A549 (cell line): Measurements from ENCODE around the gene GALNT14. TPM values are rescaled to one million over a fixed set of nuclear protein-coding genes. Genes with fewer than 3 reads are reported as not detected.

Experiments
- ATAC-seq, 2 experiments: fragments of 200-7000 bp in 1 of 2; fragments of >200 bp in 1 of 2; cut with Nextera tagmentation in 1 of 2; cut with Tn5 transposase in 1 of 2; 3 replicates each; pipeline versions ENCODE4 v1.8.0 to v1.9.1; 2018 to 2020; ENCODE audit warnings: mild to moderate bottlenecking in 1 of 2, moderate library complexity in 1 of 2
- CTCF ChIA-PET: fragments of 300-600 bp; sonication (Branson Sonifier 250); formaldehyde crosslinking; extraction: SDS; loops from one replicate; lab custom pipeline; 2021; ENCODE audit warnings: antibody characterized with exemption, inconsistent platforms; lab: Yijun Ruan, JAX
- POLR2A ChIA-PET: fragments of 350-600 bp; formaldehyde crosslinking; extraction: SDS; loops from one replicate; lab custom pipeline; 2021; ENCODE audit warnings: antibody characterized with exemption, inconsistent platforms; lab: Yijun Ruan, JAX
- DNase-seq, 2 experiments: peaks; one replicate each; pipeline versions ENCODE4 v3.0.0 to v3.0.0-alpha.2; 2011 to 2016; ENCODE audit warnings: low read depth in 1 of 2, low spot score in 1 of 2
- FAIRE-seq: peaks from 2 replicates; lab custom pipeline; 2011; peaks lifted over from hg19 to GRCh38; lab: Jason Lieb, UNC
- H3K27ac ChIP-seq, 2 experiments: fragments of >200 bp; sonication (Bioruptor Twin); formaldehyde crosslinking; 3 replicates each; pipeline ENCODE4 v1.5.1; 2016 to 2017
- H3K4me1 ChIP-seq: fragments of >200 bp; sonication (Bioruptor Twin); formaldehyde crosslinking; 3 replicates; pipeline ENCODE4 v1.6.1; 2016
- H3K4me2 ChIP-seq: fragments of >200 bp; sonication (Bioruptor Twin); formaldehyde crosslinking; 3 replicates; pipeline ENCODE4 v1.6.1; 2016
- H3K4me3 ChIP-seq: fragments of >200 bp; sonication (Bioruptor Twin); formaldehyde crosslinking; 3 replicates; pipeline ENCODE4 v1.5.1; 2016
- H3K9me3 ChIP-seq: fragments of >200 bp; sonication (Bioruptor Twin); formaldehyde crosslinking; 3 replicates; pipeline ENCODE4 v1.6.1; 2016
- CBX2 ChIP-seq: fragments of 200-600 bp; sonication (generic); IDR thresholded peaks from 2 replicates; pipeline ENCODE4 v1.6.1; 2016; ENCODE audit warnings: low read depth, mild to moderate bottlenecking, borderline replicate concordance
- EP300 ChIP-seq, 2 experiments: fragments of >200 bp; sonication (Bioruptor Twin); formaldehyde crosslinking; IDR thresholded peaks; 2 replicates in 1 of 2; 3 replicates in 1 of 2; pipeline ENCODE4 v1.6.1; 2016 to 2017
- ESRRA ChIP-seq: fragments of 150-350 bp; IDR thresholded peaks from 2 replicates; pipeline ENCODE4 v1.6.1; 2014; ENCODE audit warnings: mild to moderate bottlenecking, low read length, borderline replicate concordance
- FOSB ChIP-seq: fragments of 250-450 bp; sonication (Bioruptor Pico); IDR thresholded peaks from 2 replicates; pipeline ENCODE4 v1.5.0; 2020; ENCODE audit warnings: mild to moderate bottlenecking, moderate library complexity
- FOXS1 ChIP-seq: fragments of 250-450 bp; sonication (Bioruptor Pico); IDR thresholded peaks from 2 replicates; pipeline ENCODE4 v1.5.0; 2020; ENCODE audit warnings: mild to moderate bottlenecking, moderate library complexity
- HDAC2 ChIP-seq: fragments of 200-600 bp; sonication (generic); IDR thresholded peaks from 2 replicates; pipeline ENCODE4 v1.6.1; 2016
- HEYL ChIP-seq: fragments of 250-450 bp; sonication (Bioruptor Pico); IDR thresholded peaks from 2 replicates; pipeline ENCODE4 v1.8.0; 2021; ENCODE audit warnings: mild to moderate bottlenecking, moderate library complexity
- JUN ChIP-seq, 2 experiments: fragments of >200 bp; sonication (Bioruptor Twin); formaldehyde crosslinking; IDR thresholded peaks; 2 replicates in 1 of 2; 3 replicates in 1 of 2; pipeline ENCODE4 v1.6.1; 2016 to 2017
- KDM1A ChIP-seq: fragments of 200-600 bp; sonication (generic); IDR thresholded peaks from 2 replicates; pipeline ENCODE4 v1.6.1; 2016; ENCODE audit warnings: low read depth, mild to moderate bottlenecking
- MAFK ChIP-seq: fragments of 450-650 bp; IDR thresholded peaks from 2 replicates; pipeline ENCODE4 v1.6.1; 2014; ENCODE audit not compliant: partially characterized antibody
- MAZ ChIP-seq: fragments of 150-350 bp; IDR thresholded peaks from 2 replicates; pipeline ENCODE4 v1.6.1; 2014; ENCODE audit warnings: antibody characterized with exemption, low read depth, low read length, borderline replicate concordance
- MYC ChIP-seq: IDR thresholded peaks from 2 replicates; pipeline ENCODE4 v1.6.1; 2012; ENCODE audit warnings: mild to moderate bottlenecking, inconsistent platforms, low read length, improper control_type of control experiment, borderline replicate concordance
- NFE2L2 ChIP-seq: fragments of 150-350 bp; conservative IDR thresholded peaks from 2 replicates; pipeline ENCODE4 v1.6.1; 2014; ENCODE audit warnings: low read length
- NR3C1 ChIP-seq: fragments of >200 bp; sonication (Bioruptor Twin); formaldehyde crosslinking; IDR thresholded peaks from 3 replicates; pipeline ENCODE4 v1.6.1; 2017
- POLR2A ChIP-seq: IDR thresholded peaks from 2 replicates; pipeline ENCODE4 v1.6.1; 2012; ENCODE audit warnings: mild to moderate bottlenecking, low read length
- RAD21 ChIP-seq, 2 experiments: fragments of >200 bp in 1 of 2; sonication (Bioruptor Twin) in 1 of 2; formaldehyde crosslinking in 1 of 2; IDR thresholded peaks in 1 of 2; conservative IDR thresholded peaks in 1 of 2; 2 replicates in 1 of 2; 3 replicates in 1 of 2; pipeline ENCODE4 v1.6.1; 2012 to 2018; ENCODE audit warnings: inconsistent platforms in 1 of 2
- RCOR1 ChIP-seq: fragments of 150-350 bp; IDR thresholded peaks from 2 replicates; pipeline ENCODE4 v1.6.1; 2014; ENCODE audit warnings: antibody characterized with exemption, low read length, low read depth
- RFX5 ChIP-seq: fragments of 450-650 bp; IDR thresholded peaks from 2 replicates; pipeline ENCODE4 v1.7.1; 2014; ENCODE audit warnings: antibody characterized with exemption, mild to moderate bottlenecking, moderate library complexity
- ZC3H11A ChIP-seq: fragments of 450-650 bp; IDR thresholded peaks from 2 replicates; pipeline ENCODE4 v1.6.1; 2014; ENCODE audit warnings: antibody characterized with exemption, mild to moderate bottlenecking
- ZNF302 ChIP-seq: fragments of 250-450 bp; sonication (Bioruptor Pico); IDR thresholded peaks from 2 replicates; pipeline ENCODE4 v1.9.0; 2021; ENCODE audit warnings: inconsistent platforms, mild to moderate bottlenecking, moderate library complexity
- WGBS: methylation state at CpG from one replicate; pipeline ENCODE4 v1.1.6; 2017; ENCODE audit errors: missing lambda C conversion rate; 5-methylcytosine and 5-hydroxymethylcytosine counted together
- polyA plus RNA-seq, 4 experiments: library from polyadenylated mRNA; depleted of rRNA in 3 of 4; stranded (reverse); fragments of >200 nt; fragmentation: RNase III in 1 of 4; extraction: RNeasy Plus Mini Kit Qiagen cat#74134 plus additional on column Dnase treatment in 1 of 4; gene quantifications; 2 replicates in 3 of 4; 3 replicates in 1 of 4; pipeline ENCODE4 v1.2.3, GENCODE V29; 2011 to 2017
- TF ChIP-seq, protein P1 (sequence below): IDR thresholded peaks from 2 replicates; pipeline ENCODE4 v1.6.1; 2012
- TF ChIP-seq, protein P2 (sequence below): fragments of 250-450 bp; sonication (Bioruptor Pico); IDR thresholded peaks from 2 replicates; pipeline ENCODE4 v1.5.0; 2021; ENCODE audit warnings: mild to moderate bottlenecking, moderate library complexity, borderline replicate concordance

Gene GALNT14
- polyA plus RNA-seq, 2 of the 4 experiments (the other 2 are of a cell fraction), result 34.4 to 38.3 TPM

DNA sequence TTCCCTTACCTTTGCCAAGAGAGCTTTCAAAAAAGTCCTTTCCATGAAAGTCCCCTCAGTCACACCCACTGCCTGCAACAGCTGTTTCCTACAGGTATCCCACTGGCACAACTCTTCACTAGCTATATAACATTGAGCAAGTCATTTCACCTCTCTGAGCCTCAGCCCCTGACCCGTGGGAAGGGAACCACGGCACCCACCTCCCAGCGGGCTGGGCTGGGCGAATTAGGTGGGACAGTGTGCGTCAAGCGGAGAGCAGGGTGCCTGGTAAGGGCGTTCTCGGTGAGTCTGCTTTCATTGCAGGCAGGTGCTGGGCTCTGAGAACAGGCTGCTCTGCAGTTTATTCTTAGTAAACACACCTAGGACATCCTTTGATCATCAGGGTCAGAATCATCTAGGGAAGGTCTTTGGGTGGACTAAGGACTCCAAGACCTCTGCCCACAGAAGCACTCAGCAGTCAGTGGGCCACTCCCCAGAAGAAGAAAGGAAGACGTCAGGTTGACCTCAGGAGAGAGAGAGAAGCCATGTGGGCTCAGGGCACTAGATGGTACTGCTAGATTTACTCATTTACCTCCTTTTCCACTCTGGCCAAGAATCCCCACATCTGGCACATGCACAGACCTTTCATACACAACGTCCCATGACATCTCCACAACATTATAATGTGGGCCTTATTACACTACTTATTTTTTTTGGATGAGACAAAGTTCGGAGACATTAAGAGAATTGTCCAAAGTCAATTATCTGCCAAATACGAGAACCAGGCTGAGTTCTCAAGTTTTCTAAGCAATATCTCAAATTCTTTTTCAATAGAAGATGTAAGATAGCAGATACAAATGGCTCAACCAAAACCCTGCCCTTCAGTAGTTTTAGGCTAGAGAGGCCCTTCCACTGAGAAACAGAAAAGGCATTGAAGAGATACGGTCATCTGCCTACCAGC, 79.9 kb downstream of the GALNT14 start:
- no peak for FAIRE-seq
- DNase-seq, result no peak
- H3K4me1 ChIP-seq, result no peaks in the 10 kb centered on the region
- H3K4me3 ChIP-seq, result no peak overlapping the region
- no peak overlapping the region for H3K27ac ChIP-seq
- TF ChIP-seq ZNF302 (CRISPR knock-in tag) (no peak), ESRRA (no peak), HDAC2 (no peak), MAFK (no peak), FOSB (CRISPR knock-in tag) (no peak), JUN (IDR thresholded peaks at IDR 0.05) (no peak), CBX2 (no peak)
- TF ChIP-seq, protein P1, sequence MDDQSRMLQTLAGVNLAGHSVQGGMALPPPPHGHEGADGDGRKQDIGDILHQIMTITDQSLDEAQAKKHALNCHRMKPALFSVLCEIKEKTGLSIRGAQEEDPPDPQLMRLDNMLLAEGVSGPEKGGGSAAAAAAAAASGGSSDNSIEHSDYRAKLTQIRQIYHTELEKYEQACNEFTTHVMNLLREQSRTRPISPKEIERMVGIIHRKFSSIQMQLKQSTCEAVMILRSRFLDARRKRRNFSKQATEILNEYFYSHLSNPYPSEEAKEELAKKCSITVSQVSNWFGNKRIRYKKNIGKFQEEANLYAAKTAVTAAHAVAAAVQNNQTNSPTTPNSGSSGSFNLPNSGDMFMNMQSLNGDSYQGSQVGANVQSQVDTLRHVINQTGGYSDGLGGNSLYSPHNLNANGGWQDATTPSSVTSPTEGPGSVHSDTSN, result no peak
- H3K9me3 ChIP-seq, result no peaks in the 10 kb centered on the region
- ChIA-PET POLR2A (no interaction called here), CTCF (interaction anchor here (0.6 to 1.3 kb wide), 3 partner anchors 11 to 1375 kb away, joined by 3 to 4 read pairs (median 3); no protein-coding TSS in a partner anchor)
- H3K4me2 ChIP-seq, result no peak overlapping the region
- 75% methylated on average over 13 of the region's 13 CpGs for WGBS
- ATAC-seq, result 0 out of 6 replicates have a peak, but pooled peaks of 1 of the 2 experiments have one; percentile 19

DNA sequence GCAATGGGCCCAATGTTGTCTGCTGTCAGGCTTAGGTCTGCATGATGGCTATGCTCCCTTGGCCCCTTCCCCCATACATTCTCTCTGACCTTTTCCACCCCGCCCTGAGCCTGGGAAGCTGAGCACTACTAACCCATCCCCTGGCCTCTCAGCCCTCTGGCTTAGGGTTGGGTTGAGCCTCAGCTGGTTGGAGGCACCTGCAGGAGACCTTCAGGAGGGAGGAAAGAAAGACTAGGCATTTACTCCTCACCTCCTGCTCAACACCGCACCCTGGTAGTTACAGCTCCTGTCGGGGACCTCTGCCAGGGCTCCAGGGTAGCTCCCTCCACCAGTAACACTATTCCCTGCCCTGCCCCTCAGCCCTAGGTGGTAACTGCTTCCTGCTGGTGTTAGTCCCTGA, 80.5 kb downstream of the GALNT14 start:
- CTCF ChIA-PET, result interaction anchor here (1.1 to 1.3 kb wide), 2 partner anchors 10 to 25 kb away, joined by 3 to 4 read pairs; no protein-coding TSS in a partner anchor
- no peak overlapping the region for H3K4me3 ChIP-seq
- no peaks in the 10 kb centered on the region for H3K4me1 ChIP-seq
- no peak for FAIRE-seq
- H3K27ac ChIP-seq, result no peak overlapping the region
- ATAC-seq, result peak in 1 of 2 experiments; percentile 30; a peak in 2 of 6 replicates
- H3K4me2 ChIP-seq, result no peak overlapping the region
- POLR2A ChIA-PET, result no interaction called here
- 61% methylated on average over 3 of the region's 3 CpGs for WGBS
- no peaks in the 10 kb centered on the region for H3K9me3 ChIP-seq
- no peak for DNase-seq
- no peak for TF ChIP-seq EP300 (IDR thresholded peaks at IDR 0.05)
- TF ChIP-seq RCOR1, result no peak
- TF ChIP-seq NR3C1, result no peak
- no peak for TF ChIP-seq ZC3H11A
- no peak for TF ChIP-seq RAD21 (conservative IDR thresholded peaks at IDR 0.05 in 1 of 2, IDR thresholded peaks at IDR 0.05 in 1 of 2)
- no peak for TF ChIP-seq MAZ
- TF ChIP-seq HEYL (CRISPR knock-in tag), result no peak
- no peak for TF ChIP-seq KDM1A
- no peak for TF ChIP-seq FOXS1 (CRISPR knock-in tag)
- TF ChIP-seq, protein P2, sequence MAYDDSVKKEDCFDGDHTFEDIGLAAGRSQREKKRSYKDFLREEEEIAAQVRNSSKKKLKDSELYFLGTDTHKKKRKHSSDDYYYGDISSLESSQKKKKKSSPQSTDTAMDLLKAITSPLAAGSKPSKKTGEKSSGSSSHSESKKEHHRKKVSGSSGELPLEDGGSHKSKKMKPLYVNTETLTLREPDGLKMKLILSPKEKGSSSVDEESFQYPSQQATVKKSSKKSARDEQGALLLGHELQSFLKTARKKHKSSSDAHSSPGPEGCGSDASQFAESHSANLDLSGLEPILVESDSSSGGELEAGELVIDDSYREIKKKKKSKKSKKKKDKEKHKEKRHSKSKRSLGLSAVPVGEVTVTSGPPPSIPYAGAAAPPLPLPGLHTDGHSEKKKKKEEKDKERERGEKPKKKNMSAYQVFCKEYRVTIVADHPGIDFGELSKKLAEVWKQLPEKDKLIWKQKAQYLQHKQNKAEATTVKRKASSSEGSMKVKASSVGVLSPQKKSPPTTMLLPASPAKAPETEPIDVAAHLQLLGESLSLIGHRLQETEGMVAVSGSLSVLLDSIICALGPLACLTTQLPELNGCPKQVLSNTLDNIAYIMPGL (CRISPR knock-in tag), result no peak
- TF ChIP-seq MAFK, result no peak
- TF ChIP-seq MYC, result no peak
- no peak for TF ChIP-seq POLR2A
- no peak for TF ChIP-seq NFE2L2
- no peak for TF ChIP-seq RFX5
- TF ChIP-seq CBX2, result no peak
